Uterus (tissue), 4 donors: ENCODE data around the gene TFDP3. TPM values are rescaled to one million over a fixed set of nuclear protein-coding genes. Genes with fewer than 3 reads are reported as not detected.

Experiments used
- DNase-seq, 2 donors: peaks; one replicate each; pipeline ENCODE4 v3.0.0-alpha.2; 2019 to 2020
- H3K27ac ChIP-seq, 2 donors: fragments of 200-600 bp; sonication (generic); 1 replicate in 1 of 2; 2 replicates in 1 of 2; pipeline ENCODE4 v1.5.1; 2016 to 2018
- H3K27me3 ChIP-seq, 2 donors: fragments of 200-600 bp; sonication (generic); one replicate each; pipeline ENCODE4 v1.5.1; 2018 to 2019; ENCODE audit warnings: control low read depth in 1 of 2
- H3K36me3 ChIP-seq, 2 donors: fragments of 200-600 bp; sonication (generic); one replicate each; pipeline ENCODE4 v1.5.1; 2019; ENCODE audit warnings: control low read depth in 1 of 2
- H3K4me1 ChIP-seq, 2 donors: fragments of 200-600 bp; sonication (generic); one replicate each; pipeline ENCODE4 v1.5.1; 2018 to 2019; ENCODE audit warnings: control low read depth in 1 of 2
- H3K4me3 ChIP-seq, 2 donors: fragments of 200-600 bp; sonication (generic); 1 replicate in 1 of 2; 2 replicates in 1 of 2; pipeline ENCODE4 v1.5.1; 2018 to 2019; ENCODE audit warnings: mild to moderate bottlenecking in 1 of 2
- H3K9me3 ChIP-seq, 2 donors: fragments of 200-600 bp; sonication (generic); one replicate each; pipeline ENCODE4 v1.5.1; 2019; ENCODE audit warnings: control low read depth in 1 of 2
- POLR2A ChIP-seq, 2 donors: fragments of 450-650 bp; IDR thresholded peaks; one replicate each; pipeline ENCODE4 v1.6.1; 2016; ENCODE audit warnings: antibody characterized with exemption in 2 of 2, mild to moderate bottlenecking in 1 of 2, moderate library complexity in 1 of 2
- intact Hi-C: fragments of 100-400 bp; cut with DNase I; formaldehyde crosslinking; loops from one replicate; pipeline ENCODE4 v1.15.1; 2023; ENCODE audit warnings: low total_unique reads
- total RNA-seq, 4 donors: library from RNA; depleted of rRNA in 3 of 4; stranded (reverse); fragments of >200 nt in 3 of 4; gene quantifications; one replicate each; pipeline versions ENCODE4 v1.1.0 to v1.2.4, GENCODE V29; 2014 to 2023
- TF ChIP-seq, protein P1 (sequence below), 4 experiments: fragments of 200-600 bp in 2 of 4; fragments of 450-650 bp in 2 of 4; sonication (generic) in 2 of 4; IDR thresholded peaks; one replicate each; pipeline ENCODE4 v1.5.1; 2016 to 2019; ENCODE audit warnings: antibody characterized with exemption in 4 of 4, mild to moderate bottlenecking in 2 of 4, moderate library complexity in 1 of 4
- donor health status: DM: yes; HTN: yes; CAD: no.

TFDP3 gene, protein sequence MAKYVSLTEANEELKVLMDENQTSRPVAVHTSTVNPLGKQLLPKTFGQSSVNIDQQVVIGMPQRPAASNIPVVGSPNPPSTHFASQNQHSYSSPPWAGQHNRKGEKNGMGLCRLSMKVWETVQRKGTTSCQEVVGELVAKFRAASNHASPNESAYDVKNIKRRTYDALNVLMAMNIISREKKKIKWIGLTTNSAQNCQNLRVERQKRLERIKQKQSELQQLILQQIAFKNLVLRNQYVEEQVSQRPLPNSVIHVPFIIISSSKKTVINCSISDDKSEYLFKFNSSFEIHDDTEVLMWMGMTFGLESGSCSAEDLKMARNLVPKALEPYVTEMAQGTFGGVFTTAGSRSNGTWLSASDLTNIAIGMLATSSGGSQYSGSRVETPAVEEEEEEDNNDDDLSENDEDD
- total RNA-seq: not detected

DNA sequence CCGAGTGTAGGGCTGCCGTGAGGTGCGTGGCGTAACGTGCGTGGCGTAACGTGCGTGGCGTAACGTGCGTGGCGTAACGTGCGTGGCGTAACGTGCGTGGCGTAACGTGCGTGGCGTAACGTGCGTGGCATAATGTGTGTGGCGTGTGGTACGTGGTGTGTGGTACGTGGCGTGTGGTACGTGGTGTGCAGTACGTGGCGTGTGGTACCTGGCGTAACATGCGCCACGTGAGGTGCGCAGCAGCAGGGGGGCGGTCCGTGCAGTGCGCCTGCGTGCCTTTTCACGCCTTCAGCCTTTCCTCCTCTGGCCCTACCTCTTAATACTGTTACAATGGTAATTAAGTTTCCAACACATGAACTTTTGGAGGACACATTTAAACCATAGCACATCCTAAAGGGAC is at the start of gene TFDP3:
Gene TFDP3 (minus strand): TSS at position 26 of the 400 bp plus-strand sequence. CDS start 95 bp downstream, outside the sequence.
- no peaks in the 10 kb centered on the region for H3K27me3 ChIP-seq
- no peak within 1 kb of the TSS for H3K27ac ChIP-seq
- no peaks in the 10 kb centered on the region for H3K4me1 ChIP-seq
- intact Hi-C loops: no loop called here
- no peaks in the 10 kb centered on the region for H3K36me3 ChIP-seq
- TF ChIP-seq, protein P1, sequence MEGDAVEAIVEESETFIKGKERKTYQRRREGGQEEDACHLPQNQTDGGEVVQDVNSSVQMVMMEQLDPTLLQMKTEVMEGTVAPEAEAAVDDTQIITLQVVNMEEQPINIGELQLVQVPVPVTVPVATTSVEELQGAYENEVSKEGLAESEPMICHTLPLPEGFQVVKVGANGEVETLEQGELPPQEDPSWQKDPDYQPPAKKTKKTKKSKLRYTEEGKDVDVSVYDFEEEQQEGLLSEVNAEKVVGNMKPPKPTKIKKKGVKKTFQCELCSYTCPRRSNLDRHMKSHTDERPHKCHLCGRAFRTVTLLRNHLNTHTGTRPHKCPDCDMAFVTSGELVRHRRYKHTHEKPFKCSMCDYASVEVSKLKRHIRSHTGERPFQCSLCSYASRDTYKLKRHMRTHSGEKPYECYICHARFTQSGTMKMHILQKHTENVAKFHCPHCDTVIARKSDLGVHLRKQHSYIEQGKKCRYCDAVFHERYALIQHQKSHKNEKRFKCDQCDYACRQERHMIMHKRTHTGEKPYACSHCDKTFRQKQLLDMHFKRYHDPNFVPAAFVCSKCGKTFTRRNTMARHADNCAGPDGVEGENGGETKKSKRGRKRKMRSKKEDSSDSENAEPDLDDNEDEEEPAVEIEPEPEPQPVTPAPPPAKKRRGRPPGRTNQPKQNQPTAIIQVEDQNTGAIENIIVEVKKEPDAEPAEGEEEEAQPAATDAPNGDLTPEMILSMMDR (IDR thresholded peaks at IDR 0.05): no peak
- no peak for TF ChIP-seq POLR2A (IDR thresholded peaks at IDR 0.05)
- no peak for DNase-seq
- H3K9me3 ChIP-seq: no peaks in the 10 kb centered on the region
- H3K4me3 ChIP-seq: no peak within 1 kb of the TSS

DNA sequence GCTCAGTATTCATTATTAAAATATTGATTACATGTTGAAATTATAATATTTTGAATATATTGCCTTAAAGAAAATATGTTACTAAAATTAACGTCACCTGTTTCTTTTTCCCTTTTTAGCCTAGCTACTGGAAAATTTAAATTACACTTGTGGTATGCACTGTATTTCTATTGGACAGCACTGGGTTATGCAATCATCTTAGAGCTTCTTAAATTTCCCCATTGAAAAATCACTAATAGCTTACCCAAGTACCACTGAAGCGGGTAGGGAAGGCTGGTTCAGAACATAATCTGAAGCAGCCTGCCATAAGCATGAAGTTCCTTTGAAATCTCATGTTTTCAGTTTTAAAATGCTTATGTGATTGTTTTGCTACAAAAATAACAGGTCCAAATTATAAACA is 49.5 kb upstream of the TFDP3 start:
- no peak for DNase-seq
- intact Hi-C loops: no loop called here

DNA sequence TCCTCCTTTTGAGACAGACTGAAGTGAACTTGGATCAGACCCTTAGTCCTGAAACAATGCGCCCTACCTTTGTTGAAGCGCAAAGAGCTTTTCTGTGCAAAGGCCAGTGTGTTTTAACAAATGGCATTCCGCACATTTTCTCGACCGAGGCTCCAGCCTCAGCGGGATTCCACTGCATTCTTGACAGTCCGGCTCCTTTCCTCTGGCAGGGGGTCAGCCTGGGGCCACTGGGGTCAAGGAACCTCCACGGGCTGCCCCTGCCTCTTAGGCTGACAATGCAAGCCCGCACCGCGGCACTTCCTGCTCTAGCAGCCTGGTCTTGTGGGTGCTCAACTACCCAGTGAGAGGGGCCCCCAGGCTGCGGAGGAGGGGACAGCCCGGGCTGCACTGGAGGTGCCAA is 47.2 kb upstream of the TFDP3 start:
- no peaks in the 10 kb centered on the region for H3K36me3 ChIP-seq
- intact Hi-C loops: no loop called here
- H3K27ac ChIP-seq: no peak overlapping the region
- H3K4me3 ChIP-seq: no peak overlapping the region
- no peaks in the 10 kb centered on the region for H3K4me1 ChIP-seq
- no peaks in the 10 kb centered on the region for H3K9me3 ChIP-seq
- no peaks in the 10 kb centered on the region for H3K27me3 ChIP-seq
- DNase-seq: no peak
- TF ChIP-seq, protein P1 (IDR thresholded peaks at IDR 0.05): no peak
- TF ChIP-seq POLR2A (IDR thresholded peaks at IDR 0.05): no peak

More for the DNA sequence above, 49.5 kb upstream of the TFDP3 start:
- H3K4me3 ChIP-seq: no peak overlapping the region
- H3K27me3 ChIP-seq: no peaks in the 10 kb centered on the region
- no peak overlapping the region for H3K27ac ChIP-seq
- H3K9me3 ChIP-seq: no peaks in the 10 kb centered on the region
- no peak for TF ChIP-seq POLR2A (IDR thresholded peaks at IDR 0.05)
- TF ChIP-seq, protein P1 (IDR thresholded peaks at IDR 0.05): no peak
- no peaks in the 10 kb centered on the region for H3K36me3 ChIP-seq
- no peaks in the 10 kb centered on the region for H3K4me1 ChIP-seq

DNA sequence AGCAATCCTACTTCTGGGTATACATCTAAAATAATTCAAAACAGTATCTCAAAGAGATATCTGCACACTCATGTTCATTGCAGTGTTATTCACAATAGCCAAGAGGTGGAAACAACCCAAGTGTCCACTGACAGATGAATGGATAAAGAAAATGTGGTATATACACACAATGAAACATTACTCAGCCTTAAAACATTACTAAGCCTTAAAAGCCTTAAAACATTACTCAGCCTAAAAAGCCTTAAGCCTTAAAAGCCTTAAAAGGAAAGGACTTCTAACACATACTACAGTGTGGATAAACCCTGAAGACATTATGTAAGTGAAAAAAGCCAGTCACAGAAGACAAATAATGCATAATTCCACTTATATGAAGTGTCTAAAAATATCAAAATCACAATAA is 40.3 kb upstream of the TFDP3 start:
- Histone ChIP-seq H3K27me3 (peaks cover 0 to 2% of the 10 kb centered on the region in 2 donors), H3K4me3 (no peak overlapping the region), H3K27ac (no peak overlapping the region), H3K36me3 (no peaks in the 10 kb centered on the region), H3K4me1 (no peaks in the 10 kb centered on the region), H3K9me3 (no peaks in the 10 kb centered on the region)
- TF ChIP-seq POLR2A (IDR thresholded peaks at IDR 0.05): no peak
- TF ChIP-seq, protein P1 (IDR thresholded peaks at IDR 0.05): no peak
- DNase-seq: no peak
- intact Hi-C loops: no loop called here

DNA sequence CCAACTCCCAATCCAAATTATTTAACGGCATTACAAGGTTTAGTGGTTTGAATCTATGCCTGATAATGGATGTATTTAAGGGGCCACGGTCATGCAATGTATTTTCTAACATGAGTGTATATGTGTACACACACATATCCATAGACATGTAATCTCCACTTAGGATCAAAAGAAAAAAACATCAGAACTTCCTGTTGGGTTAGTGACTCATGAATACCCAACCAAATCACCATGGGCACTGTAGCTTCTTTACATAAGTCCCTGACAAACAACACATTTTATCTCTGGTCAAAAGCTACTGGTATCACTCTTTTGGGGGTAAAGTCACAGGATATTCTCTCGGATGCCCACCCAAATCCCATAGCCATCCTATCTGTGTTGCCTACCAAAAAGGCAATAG is 36.5 kb upstream of the TFDP3 start:
- Histone ChIP-seq H3K36me3 (no peaks in the 10 kb centered on the region), H3K27me3 (peaks cover 0 to 2% of the 10 kb centered on the region in 2 donors), H3K4me1 (no peaks in the 10 kb centered on the region), H3K4me3 (no peak overlapping the region), H3K27ac (no peak overlapping the region), H3K9me3 (no peaks in the 10 kb centered on the region)
- no peak for TF ChIP-seq POLR2A (IDR thresholded peaks at IDR 0.05)
- TF ChIP-seq, protein P1 (IDR thresholded peaks at IDR 0.05): no peak
- intact Hi-C loops: no loop called here
- no peak for DNase-seq
